Stimulated activated CD4-positive, alpha-beta T cell treated with anti-CD3 and anti-CD28 coated beads, Interleukin-15, amount 100 ng/mL, for 1 hour (primary cell): ENCODE results near the gene ZNF358.
"Not testable (repeated sequence)": the region's sequence is repeated elsewhere in the genome, so short reads cannot be mapped to it uniquely, and the experiment has no call there.

Experiments
- DNase-seq, 2 donors: peaks; one replicate each; pipeline ENCODE4 v3.0.0-alpha.2; 2020; ENCODE audit warnings: low read depth in 1 of 2, low spot score in 1 of 2

Gene ZNF358

GRCh38 chr19:7535047-7535997 is 19.4 kb downstream of the ZNF358 start, which contains the start of gene PNPLA6:
PNPLA6 (plus strand) TSS chr19:7535717; CDS start chr19:7535789, 72 bp downstream.
- peak; percentile 83 to 90 for DNase-seq

GRCh38 chr19:7535998-7536695 is 20.2 kb downstream of the ZNF358 start:
- no peak for DNase-seq

- not testable (repeated sequence) for DNase-seq
Observed at GRCh38 chr19:7538990-7539389, 23.1 kb downstream of the ZNF358 start.

GRCh38 chr19:7539827-7540425 is 24.0 kb downstream of the ZNF358 start:
- no peak for DNase-seq

GRCh38 chr19:7540761-7541474 is 25.0 kb downstream of the ZNF358 start:
- DNase-seq = no peak

- DNase-seq = no peak
Observed at GRCh38 chr19:7541475-7541824, 25.5 kb downstream of the ZNF358 start.

GRCh38 chr19:7541828-7542443 is 26.0 kb downstream of the ZNF358 start:
- DNase-seq = no peak

- DNase-seq = no peak
Observed at GRCh38 chr19:7542556-7543348, 26.8 kb downstream of the ZNF358 start.

- DNase-seq = no peak
Observed at GRCh38 chr19:7544626-7545025, 28.7 kb downstream of the ZNF358 start.

GRCh38 chr19:7545300-7545699 is 29.4 kb downstream of the ZNF358 start:
- no peak for DNase-seq

GRCh38 chr19:7545904-7546303 is 30.0 kb downstream of the ZNF358 start:
- DNase-seq = no peak

GRCh38 chr19:7547159-7547558 is 31.3 kb downstream of the ZNF358 start:
- no peak for DNase-seq

GRCh38 chr19:7549429-7550148 is 33.7 kb downstream of the ZNF358 start:
- DNase-seq = no peak

- DNase-seq = no peak
Observed at GRCh38 chr19:7550169-7550770, 34.4 kb downstream of the ZNF358 start.

GRCh38 chr19:7550987-7551761 is 35.3 kb downstream of the ZNF358 start:
- no peak for DNase-seq

GRCh38 chr19:7552781-7553180 is 36.9 kb downstream of the ZNF358 start:
- no peak for DNase-seq

- DNase-seq = no peak
Observed at GRCh38 chr19:7554565-7554964, 38.7 kb downstream of the ZNF358 start.
